ENCODE data around the gene CEACAM4. TPM values are rescaled to one million over a fixed set of nuclear protein-coding genes. Genes with fewer than 3 reads are reported as not detected.

Gene CEACAM4
- total and polyA plus RNA-seq, 2 of the 8 experiments (the other 6 are each of a cell fraction or from before 2014, with no cell fraction given), result not detected

GRCh38 chr19:41604831-41605230 is 22.0 kb downstream of the CEACAM4 start:
- no peak overlapping the region for H2BK12ac ChIP-seq (ENCODE audit: low read depth, low read length)
- ChIA-PET POLR2A (ENCODE audit: partially characterized antibody) (no interaction called here), CTCF (ENCODE audit: partially characterized antibody) (interaction anchor here (0.5 to 1.4 kb wide), 3 partner anchors 10 to 155 kb away, joined by 3 to 4 read pairs (median 3); no protein-coding TSS in a partner anchor)
- no peaks in the 10 kb centered on the region for H3K23me2 ChIP-seq (ENCODE audit: low read depth, low read length)
- no peak overlapping the region for H2BK5ac ChIP-seq (ENCODE audit: low read depth, low read length)
- no peaks in the 10 kb centered on the region for H3K27me3 ChIP-seq (replicated peaks in 1 of 4; ENCODE audit: control insufficient read depth in 3 of 4, extremely low read depth in 1 of 4, insufficient read depth in 3 of 4, low read length in 3 of 4)
- FAIRE-seq (no peak), DNase-seq (ENCODE audit: low read depth in 1 of 2, low spot score in 2 of 2) (no peak)
- H4K5ac ChIP-seq (ENCODE audit: insufficient read length, low read depth, low read length), result no peak overlapping the region
- H3K4ac ChIP-seq (replicated peaks; ENCODE audit: insufficient read length, low read depth, low read length), result no peak overlapping the region
- H3K23ac ChIP-seq (ENCODE audit: insufficient read length), result no peak overlapping the region
- no peaks in the 10 kb centered on the region for H3K36me3 ChIP-seq (ENCODE audit: control insufficient read depth in 2 of 4, insufficient read depth in 4 of 4, low read length in 3 of 4)
- no peak overlapping the region for H3K9ac ChIP-seq (replicated peaks in 1 of 4; ENCODE audit: extremely low read depth in 1 of 4, low read depth in 3 of 4, low read length in 3 of 4)
- 40% methylated on average over 3 of the region's 3 CpGs; no CpG with 5 or more reads in 1 of the 2 experiments for WGBS, 2 experiments (ENCODE audit: extremely low coverage in 1 of 2, insufficient coverage in 1 of 2, insufficient read length in 1 of 2, insufficient replicate concordance in 2 of 2, low coverage in 1 of 2, low lambda C conversion rate in 2 of 2, missing lambda C conversion rate in 1 of 2)
- no peak overlapping the region for H3K56ac ChIP-seq (replicated peaks; ENCODE audit: insufficient read length, low read depth, low read length)
- no peak overlapping the region for H3K4me2 ChIP-seq (ENCODE audit: insufficient read depth in 1 of 2, low read depth in 2 of 2, low read length in 2 of 2)
- H3K27ac ChIP-seq (ENCODE audit: low read depth, low read length), result no peak overlapping the region
- H3K18ac ChIP-seq (ENCODE audit: extremely low read depth, low read length), result no peak overlapping the region
- no peak overlapping the region for H2BK20ac ChIP-seq (ENCODE audit: low read length)
- no peaks in the 10 kb centered on the region for H3K79me1 ChIP-seq (ENCODE audit: low read depth, low read length)
- no peaks in the 10 kb centered on the region for H3K79me2 ChIP-seq (ENCODE audit: control insufficient read depth in 1 of 2, insufficient read depth in 2 of 2, low read length in 2 of 2)
- H4K20me1 ChIP-seq (replicated peaks in 1 of 2; ENCODE audit: control insufficient read depth in 1 of 2, insufficient read depth in 2 of 2, low read length in 2 of 2), result no peaks in the 10 kb centered on the region
- no peak overlapping the region for H3K14ac ChIP-seq (ENCODE audit: insufficient read length)
- no peak overlapping the region for H3K4me3 ChIP-seq (ENCODE audit: extremely low read depth in 1 of 4, insufficient read depth in 2 of 4, low read depth in 3 of 4, low read length in 4 of 4)
- H2AK5ac ChIP-seq (ENCODE audit: low read depth, low read length), result no peak overlapping the region
- H3K9me3 ChIP-seq (ENCODE audit: insufficient read depth in 2 of 2, low read depth in 1 of 2, low read length in 1 of 2), result peaks cover 52 to 67% of the 10 kb centered on the region in 2 experiments
- no peaks in the 10 kb centered on the region for H3K4me1 ChIP-seq (replicated peaks in 1 of 4; ENCODE audit: control insufficient read depth in 3 of 4, insufficient read depth in 4 of 4, low read length in 3 of 4)
- H4K8ac ChIP-seq (ENCODE audit: extremely low read depth, insufficient read depth, low read length), result no peak overlapping the region
- H2BK120ac ChIP-seq (replicated peaks; ENCODE audit: low read depth, low read length), result no peak overlapping the region
- H2AFZ ChIP-seq (ENCODE audit: low read length), result no peak overlapping the region
- H2BK15ac ChIP-seq (ENCODE audit: low read length), result no peak overlapping the region
- H4K91ac ChIP-seq (replicated peaks; ENCODE audit: insufficient read length, low read length), result no peak overlapping the region
- TF ChIP-seq ZNF274 (IDR thresholded peaks at IDR 0.05; ENCODE audit: borderline replicate concordance, extremely low read depth, low read length) (no peak), HDAC6 (IDR thresholded peaks at IDR 0.05; ENCODE audit: low read depth, low read length) (no peak), RBBP5 (IDR thresholded peaks at IDR 0.05; ENCODE audit: borderline replicate concordance, low read depth, low read length) (no peak), ATF3 (IDR thresholded peaks at IDR 0.05; ENCODE audit: insufficient read depth, low read depth, low read length) (no peak), KDM4A (IDR thresholded peaks at IDR 0.05; ENCODE audit: low read depth, low read length, severe bottlenecking) (no peak), CREB1 (IDR thresholded peaks at IDR 0.05) (no peak), ASH2L (IDR thresholded peaks at IDR 0.05; ENCODE audit: low read length) (no peak), SP1 (IDR thresholded peaks at IDR 0.05; ENCODE audit: low read depth, low read length) (no peak), CBX8 (IDR thresholded peaks at IDR 0.05; ENCODE audit: borderline replicate concordance, low read depth, low read length) (no peak), E2F6 (IDR thresholded peaks at IDR 0.05) (no peak), BACH1 (IDR thresholded peaks at IDR 0.05; ENCODE audit: low read length) (no peak), POU5F1 (IDR thresholded peaks at IDR 0.05; ENCODE audit: low read depth, low read length) (no peak), MAX (IDR thresholded peaks at IDR 0.05) (no peak), RFX5 (IDR thresholded peaks at IDR 0.05; ENCODE audit: borderline replicate concordance, low read depth, low read length) (no peak)
